GM21367 (cell line): ENCODE data around the gene SCNM1.

ENCODE experiments used
- ATAC-seq: cut with Tn5 transposase; IDR thresholded peaks from one replicate; pipeline ENCODE4 v1.9.1; 2021; ENCODE audit not compliant: unreplicated experiment

Gene SCNM1, protein sequence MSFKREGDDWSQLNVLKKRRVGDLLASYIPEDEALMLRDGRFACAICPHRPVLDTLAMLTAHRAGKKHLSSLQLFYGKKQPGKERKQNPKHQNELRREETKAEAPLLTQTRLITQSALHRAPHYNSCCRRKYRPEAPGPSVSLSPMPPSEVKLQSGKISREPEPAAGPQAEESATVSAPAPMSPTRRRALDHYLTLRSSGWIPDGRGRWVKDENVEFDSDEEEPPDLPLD

DNA sequence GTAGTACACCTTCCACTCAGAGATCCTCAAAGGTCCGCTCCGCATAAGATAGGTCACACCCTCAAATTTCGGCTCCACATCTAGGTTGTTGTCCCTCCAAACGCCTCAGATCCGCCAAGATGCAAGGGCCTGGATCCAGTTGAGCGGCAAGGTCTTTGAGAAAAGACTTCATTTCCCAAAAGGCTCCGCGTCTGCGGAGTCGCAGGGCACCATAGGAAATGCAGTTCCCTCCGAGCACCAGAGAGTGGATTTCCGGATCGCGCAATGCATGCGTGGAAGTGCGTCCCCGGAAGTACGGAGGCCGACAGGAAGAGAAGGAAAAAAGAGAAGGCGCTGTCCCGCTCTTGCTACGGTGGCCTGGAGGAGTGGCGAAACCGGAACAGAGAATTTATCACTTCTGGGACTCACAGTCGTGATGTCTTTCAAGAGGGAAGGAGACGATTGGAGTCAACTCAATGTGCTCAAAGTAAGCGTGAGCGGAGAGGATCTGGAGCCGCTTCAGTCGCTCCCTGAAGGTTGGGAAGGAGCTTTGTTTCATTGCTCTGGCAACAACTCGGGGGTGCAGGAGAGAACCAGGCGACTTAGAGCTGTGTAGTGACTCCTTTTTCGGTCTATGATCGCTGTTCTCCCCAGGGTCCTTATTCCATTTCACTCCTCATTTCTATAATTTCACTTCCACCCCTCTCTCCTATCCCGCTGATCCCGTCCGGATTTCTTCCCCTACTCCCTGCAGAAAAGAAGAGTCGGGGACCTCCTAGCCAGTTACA lies at the start of gene SCNM1, which contains the start of gene LYSMD1:
SCNM1 (plus strand) TSS at position 407 of the 767 bp plus-strand sequence; CDS start at position 416, 9 bp downstream.
LYSMD1 (minus strand) TSS at position 165 of the 767 bp plus-strand sequence. CDS start 644 bp downstream, outside the sequence.
- peak; percentile 77 for ATAC-seq

DNA sequence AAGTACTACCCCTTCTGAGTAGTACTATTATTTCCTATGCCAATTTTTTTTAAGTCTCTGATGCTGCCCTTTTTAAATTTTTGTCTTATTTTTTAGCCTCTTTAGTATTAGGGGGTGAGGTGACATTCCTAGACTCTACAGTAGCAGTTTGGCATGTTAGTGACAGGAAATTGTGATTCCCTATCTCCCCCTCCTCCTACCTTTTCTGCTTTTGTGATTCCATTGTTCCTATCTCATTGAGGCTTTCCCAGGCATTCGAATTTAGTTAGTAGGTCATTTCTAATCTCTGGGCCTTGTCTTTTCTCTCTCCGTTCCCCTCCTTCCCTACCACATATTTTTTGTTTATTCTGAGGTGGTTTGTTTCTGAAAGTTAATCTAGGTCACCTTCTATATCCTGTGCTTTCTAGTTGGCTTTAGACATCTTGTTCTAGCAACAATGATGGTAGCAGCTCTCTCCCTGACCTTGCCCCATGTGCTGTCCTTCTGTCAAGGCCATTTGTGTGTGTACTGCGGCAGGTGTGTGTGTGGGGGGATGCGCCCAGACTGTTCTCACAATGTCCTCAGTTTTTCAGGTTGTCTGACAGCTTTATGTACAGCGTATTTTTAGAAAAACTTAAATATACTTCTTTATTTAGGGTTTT lies 41.1 kb upstream of the SCNM1 start:
- no peak for ATAC-seq

DNA sequence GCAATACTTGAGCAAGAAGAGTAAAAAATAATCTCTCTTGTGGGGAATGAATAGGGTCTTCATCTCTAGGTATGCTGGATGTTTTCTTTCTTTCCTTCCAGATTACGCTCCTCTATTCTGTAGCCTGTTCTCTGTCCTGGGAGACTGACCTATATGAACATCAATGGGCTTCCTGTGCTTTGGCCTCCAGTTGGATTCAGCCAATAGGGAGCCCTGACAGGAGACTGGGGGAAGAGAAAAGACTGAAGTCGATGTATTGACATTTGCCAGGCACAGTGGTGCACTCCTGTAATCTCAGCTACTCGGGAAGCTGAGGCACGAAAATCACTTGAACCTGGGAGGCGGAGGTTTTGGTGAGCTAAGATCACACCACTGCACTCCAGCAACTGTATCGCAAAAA lies 37.1 kb upstream of the SCNM1 start:
- no peak for ATAC-seq

DNA sequence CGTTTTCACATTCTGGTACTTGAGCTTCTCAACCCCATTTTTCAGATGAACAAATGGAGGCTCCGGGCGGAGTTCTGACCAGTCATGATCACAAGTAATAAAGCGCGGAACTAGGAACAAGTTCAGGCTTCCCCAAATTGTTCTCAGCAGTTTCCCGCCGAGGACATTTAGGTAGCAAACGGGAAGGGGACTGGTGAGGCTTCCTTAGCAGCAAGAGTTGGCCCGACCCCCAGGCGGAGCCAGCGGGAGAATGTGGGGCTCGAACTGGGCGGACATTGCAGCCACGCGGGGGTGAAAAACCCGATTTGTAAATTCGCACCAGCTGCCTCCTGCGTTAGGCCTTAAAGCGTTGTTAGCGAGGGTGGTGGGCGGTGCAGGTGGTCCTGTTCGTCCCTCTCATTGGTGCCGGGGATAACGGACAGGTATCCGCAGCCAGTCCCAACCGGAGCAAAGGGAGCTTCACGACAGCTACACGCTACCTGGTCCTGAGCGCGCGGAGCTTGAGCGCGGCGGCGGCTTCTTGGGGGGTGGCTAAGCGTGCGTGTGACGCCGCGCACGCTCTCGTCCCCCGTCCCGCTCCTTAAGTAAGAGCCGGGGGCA lies 34.9 kb upstream of the SCNM1 start:
- no peak for ATAC-seq

DNA sequence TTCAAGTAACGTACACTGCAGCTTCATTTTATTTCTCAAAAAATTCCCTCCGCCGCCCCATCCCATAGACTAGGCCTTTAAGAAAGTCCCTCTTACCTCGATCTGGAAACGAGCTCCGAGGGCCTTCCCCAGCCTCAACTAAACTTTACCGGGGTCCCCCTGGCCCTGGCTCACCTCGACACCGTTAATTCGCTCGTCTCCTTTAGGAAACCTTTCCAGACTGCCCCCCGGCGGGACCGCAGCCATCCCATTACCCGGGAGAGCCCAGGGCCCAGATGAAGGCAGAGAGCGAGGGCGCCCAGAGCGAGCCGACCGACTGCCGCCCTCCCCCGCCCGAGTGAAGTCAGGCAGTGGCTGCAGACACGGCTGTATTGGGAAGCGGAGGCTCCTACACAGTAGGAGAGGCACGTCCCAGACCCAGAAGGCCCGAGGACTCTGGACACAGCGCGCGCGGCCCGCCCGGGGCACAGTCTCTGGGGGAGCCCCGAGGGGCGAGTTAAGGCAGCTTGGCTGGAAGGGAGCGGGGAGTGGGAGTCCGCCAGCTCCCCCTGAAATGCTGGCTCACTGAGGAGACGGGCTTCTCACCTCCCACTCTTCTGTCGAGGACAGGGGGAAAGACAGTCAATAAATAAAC lies 34.1 kb upstream of the SCNM1 start:
- ATAC-seq: no peak

DNA sequence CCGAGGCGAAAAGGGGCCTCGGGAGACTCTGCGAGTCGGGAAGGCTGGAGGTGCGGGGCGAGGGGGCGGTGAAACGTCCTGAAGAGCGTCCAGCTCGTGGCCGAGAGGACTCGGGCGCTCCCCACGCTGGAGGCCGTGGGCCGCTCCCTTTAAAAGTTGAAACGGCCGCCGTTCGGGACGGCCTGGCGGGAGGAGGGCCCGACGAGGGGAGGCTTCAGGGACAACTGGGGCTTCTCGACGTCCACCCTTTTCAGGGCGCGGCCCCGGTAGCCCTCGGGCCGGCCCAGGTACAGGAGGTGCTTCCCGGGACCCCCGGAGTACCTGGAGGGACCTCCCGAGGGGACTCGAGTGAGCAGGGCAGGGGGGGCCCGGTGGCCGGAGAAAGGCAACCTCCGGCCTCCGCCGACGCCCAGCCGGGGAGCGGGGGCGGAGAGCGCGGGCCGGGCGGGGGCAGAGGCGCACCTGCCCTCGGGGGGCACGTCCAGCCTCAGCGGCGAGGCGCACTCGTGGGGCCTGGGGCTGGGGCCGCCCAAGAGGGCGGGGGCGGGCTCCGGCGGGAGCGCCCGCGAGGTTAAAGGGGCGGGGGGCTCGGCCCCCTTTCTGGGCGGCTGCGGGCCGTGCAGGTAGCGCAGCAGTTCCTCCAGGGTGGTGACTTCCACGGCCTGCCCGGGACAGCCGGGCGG lies 33.5 kb upstream of the SCNM1 start:
- no peak for ATAC-seq

DNA sequence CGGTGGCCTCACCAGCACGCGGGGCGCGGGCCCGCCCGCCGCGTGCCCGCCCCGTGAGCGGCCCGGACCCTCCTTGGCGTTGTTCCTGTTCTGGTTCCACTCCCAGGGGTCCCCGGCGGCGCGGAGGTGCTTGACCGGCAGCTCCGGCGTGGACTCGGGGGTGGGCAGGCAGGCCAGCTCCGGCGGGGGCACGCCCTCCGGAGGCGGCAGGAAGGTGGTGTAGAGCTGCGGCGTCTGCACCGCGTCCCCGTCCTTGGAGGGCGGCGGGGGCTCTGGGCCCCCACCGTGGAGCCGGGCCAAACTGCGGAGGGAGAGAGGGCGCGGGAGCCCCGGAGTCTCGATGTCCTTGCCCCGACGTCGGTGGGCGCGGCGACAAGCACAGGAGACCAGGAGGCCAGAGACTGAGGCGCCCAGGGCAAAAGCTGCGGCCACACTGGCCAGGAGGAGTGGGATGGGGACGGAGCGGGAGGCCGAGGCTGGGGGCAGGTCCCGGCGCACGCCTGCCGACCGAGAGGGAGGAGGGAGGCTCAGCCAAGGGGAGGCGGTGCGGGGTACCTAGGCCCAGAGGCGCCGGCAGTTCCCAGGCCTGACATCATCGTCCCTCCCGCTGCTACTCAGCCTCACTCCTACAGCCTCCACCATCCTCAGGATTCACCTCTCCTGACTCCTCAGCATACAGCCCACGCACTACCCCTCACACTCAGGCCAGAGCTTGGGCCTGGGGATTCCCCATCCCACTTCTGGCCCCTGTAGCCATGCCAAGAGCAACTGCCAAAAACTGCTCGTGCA lies 32.7 kb upstream of the SCNM1 start:
- ATAC-seq: no peak

DNA sequence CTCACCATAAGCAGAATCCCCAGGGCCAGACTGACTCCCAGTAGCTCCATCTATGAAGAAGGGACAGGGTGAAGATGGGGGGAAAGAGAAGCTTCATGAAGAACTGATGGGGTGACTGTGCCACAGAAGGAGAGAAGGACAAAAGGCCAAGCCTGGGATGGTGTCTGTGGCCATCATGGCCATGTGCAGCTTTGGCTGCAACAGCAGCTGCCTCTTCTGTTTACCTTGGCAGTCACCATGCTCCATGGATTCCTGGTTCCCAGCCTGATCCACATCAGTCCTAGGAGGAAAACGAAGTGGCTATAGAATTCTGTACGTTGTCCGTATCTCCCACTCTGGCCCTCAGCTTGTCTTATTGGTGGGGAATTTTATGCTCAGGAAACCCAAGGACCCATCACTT lies 31.5 kb upstream of the SCNM1 start:
- no peak for ATAC-seq

DNA sequence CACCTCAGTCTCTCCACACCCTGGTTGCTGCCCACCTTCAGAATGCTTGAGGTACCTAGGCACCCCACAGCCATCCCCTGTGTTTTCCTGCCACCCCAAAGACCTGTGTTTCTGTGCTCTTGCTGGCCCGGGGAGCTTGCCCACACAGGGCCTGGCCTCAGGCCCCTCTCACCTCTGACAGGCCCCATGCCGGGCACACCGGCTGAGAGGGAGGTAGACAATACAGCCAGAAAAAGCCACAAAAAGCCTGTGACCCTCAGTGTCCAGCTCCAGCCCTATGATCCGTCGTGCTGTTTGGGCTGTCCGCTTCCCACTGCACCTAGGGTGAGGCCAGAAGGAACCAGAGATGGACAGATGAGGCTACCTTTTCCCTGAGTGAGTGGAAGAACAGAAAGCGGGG lies 31.0 kb upstream of the SCNM1 start:
- no peak for ATAC-seq

DNA sequence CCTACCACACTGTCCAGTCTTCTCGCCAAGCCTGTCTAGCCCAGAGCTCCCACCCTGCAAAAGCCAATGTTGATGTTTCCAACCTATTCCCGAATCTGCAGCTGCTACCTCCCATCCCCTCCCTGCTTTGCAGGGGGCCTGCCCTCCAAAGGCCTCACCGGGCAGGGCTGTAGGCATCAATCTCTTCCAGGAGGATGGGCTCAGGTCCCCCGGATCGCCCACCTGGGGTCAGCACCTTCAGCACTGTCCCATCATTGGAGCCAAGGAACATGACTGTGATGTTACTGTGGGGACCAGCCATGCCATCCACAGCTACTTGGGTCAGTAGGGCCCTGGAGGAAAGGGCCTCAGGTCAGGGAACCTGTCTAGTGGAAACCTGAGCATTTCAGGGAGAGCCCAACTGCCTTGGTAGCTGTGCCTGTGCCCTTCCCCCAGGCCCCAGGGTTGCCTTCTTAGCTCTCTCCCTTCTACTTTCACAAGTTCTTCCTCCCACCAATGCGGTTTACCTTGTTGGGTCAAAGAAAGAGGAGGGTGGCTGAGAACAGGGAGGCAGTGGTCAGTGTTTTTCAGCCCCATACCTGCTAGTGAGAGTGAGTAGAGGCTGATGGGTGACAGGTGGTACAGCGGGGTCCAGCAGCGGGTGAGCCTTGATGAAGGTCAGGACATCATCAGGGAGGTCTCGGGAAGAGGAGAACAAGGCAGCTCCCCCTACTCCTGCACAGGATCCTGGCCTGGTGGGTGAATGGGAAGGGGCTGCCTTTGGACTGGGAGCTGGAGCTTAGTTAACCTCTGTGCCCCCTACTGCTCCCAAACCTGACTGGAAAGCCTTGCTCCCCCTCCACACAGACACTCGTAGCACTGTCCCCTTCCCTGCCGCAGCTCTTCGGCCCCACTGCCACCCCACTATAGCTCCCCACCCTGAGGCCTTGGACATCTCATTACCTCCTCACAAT lies 30.2 kb upstream of the SCNM1 start:
- ATAC-seq: no peak

DNA sequence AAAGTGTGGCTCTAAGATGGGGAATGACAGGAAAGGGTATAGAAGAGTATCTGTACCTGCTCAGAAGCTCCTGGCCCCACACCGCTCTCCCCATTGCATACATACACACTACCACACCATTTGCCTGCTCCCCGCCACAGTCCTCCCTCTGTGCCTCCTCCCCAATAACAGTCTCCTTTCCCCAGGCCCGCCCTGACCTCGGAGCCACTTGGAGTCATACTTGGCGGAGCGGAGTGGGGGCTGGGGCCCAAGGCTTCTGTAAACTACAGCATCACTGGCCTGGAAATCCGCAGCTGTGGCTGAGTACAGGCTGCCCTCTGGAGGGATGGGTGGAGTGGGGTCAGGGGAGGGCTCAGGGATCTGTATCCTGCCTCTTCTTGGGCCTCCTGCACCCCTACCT lies 28.2 kb upstream of the SCNM1 start:
- ATAC-seq: no peak

DNA sequence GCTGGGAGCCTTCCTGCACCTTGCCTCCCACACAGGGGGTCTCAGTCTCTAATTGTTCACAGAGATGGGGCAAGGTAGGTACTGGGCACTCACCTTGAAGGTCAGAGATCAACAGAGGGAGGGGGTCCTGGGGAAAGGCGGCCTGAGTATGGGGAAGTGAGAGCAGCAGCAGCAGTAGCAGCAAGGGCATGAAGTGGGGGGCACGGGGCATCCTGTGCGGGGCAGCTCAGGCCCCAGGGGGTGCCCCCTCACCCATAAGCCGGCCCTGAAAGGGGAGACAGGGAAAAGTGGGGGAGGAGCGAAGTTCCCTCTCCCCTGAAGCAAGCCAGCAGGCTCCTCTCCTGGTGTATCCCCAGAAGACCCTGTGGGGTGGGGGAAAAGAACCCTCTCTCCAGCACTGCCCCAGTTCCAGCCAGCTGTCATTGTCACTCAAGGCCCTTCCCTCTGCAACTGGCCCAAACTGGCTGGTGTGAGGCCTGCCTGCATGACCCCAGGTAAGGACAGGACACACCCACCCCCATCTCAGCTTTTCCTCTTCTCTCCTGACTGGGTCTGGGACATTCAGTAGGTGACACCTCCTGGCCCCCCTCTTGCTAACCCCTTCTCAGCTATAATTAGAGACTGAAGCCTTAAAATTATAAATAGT lies 23.4 kb upstream of the SCNM1 start:
- ATAC-seq: no peak

DNA sequence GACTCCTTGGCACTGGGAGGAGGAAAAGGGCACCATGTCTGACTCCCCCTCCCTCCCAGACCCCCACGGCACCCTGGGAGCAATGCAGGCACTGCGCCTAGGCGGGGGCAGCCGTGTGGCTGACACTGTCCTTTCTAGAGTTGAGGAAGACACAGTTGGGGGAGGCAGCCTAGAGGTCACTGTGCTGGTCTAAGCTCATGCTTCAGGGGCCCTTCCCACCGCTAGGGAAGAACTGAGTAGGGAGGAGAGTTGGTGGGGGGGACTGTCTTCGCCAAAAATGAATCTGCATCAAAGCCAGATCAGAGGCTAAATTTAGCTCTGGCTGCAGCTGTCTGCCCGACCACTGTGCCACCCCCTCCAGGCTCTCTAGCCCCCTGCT lies 22.9 kb upstream of the SCNM1 start:
- ATAC-seq: no peak

DNA sequence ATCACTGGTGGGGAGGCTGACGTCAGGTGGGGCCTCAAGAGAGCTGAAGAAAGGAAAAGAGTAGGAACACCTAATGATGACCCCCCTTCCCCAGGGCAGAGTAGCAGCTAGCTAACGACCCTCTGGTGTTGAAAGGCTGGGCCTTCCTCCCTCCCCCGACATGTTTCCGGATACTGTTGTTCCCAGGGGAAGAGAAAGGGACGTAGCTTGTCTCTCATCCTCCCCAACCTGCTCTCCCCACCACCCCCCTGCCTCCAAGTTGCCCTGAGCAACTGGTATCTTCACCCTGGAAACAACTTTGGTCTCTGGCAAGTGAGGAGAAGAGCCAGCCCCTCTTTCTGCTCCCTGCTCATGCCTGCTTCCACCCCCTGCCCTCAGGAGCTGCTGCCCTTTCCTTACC lies 22.0 kb upstream of the SCNM1 start:
- no peak for ATAC-seq

DNA sequence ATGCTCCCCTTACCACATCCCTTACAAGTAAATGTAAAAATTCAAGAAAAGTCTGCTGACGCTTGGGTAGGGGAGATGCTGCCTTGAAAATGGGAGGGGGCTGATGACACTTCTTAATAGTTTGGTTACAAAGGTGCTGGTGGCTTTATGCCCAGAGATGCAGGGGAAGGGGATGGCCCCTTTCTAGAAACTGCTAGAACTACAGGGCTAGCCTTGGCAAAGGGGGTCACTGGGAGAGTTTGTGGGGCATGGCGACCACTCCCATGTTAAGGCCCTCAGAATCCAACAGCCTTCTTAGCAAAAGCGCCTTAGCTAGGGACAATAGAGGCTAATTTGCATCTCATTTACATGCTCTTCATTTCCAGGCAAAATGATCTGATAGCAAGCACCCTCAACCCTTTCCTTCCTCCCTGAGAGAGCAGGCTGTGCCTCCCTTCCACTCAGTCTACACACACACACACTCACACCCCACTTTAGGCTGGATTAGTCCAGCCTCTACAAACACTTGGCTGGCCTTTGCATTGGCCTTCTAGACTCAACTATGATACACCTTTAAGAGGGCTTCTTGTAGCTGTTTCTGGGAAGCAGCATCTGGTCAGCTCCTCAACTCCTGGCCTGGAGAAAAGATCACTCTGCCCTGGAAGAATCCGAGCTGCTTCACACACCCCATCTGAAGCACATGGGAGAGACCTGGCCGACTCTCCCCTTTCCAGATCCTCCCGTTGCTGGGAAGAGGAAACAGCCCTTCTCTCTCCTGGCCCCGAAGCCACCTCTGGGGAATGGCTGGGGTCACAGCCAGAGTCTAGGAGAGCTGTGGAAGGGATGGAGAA lies 21.3 kb upstream of the SCNM1 start:
- no peak for ATAC-seq

DNA sequence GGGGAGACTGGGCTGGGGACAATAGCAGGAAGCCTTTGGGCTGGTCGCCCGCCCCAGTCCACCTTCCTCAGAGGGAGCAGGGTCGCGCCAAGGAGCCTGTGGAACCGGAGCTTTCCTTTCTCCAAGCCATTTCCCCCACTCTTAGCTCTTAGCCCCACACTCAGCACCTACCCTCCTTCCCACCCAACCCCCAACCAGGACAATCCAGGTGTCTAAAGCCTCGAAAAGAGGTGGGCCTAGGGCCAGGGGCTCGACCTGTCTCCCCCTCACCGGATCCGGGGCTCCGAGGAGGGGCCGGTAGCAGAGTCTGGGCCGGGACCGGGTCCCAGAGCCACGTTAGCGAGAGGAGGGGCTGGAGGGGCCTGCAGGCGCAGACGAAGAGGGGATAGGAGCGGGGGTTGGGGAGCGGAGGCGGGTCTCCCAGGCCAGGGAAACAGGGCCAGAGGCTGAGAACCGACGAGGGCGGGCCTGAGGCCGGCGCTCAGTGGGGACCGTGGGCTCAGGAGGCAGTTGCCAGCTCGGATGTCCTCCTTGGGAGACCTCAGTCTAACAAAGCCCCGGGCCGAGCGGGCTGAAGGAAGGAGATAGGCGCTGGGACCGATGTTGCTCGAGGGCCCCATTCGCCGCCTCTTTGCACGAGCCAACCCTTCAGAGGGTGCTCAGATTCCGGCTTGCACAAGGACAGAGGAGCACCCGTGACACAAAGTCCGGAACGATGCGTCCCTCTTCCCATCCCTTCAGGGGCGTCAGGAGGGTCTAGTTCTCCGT lies 20.5 kb upstream of the SCNM1 start:
- ATAC-seq: no peak

DNA sequence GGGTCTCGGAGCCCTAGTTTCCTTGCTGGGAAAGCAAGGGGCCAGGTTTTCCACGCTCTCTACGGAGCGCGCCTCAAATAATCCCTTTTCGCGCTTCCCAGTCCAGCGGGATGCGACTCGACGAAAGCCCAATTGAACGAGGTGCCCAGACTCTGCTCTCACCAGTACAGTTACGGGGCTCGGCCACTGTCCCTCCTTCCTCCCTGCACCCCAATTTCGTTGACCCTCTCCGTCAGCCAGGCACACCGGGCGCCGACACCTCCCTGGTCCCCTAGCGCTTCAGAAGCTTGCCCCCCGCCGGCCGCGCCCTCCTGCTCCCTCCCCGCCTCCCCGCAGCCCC lies 19.9 kb upstream of the SCNM1 start:
- no peak for ATAC-seq
